Measurements from ENCODE around the gene TAF11L4. TPM values are rescaled to one million over a fixed set of nuclear protein-coding genes. Genes with fewer than 3 reads are reported as not detected.
A peak's percentile ranks its signal among the peaks of the same experiment; 100 is the strongest.
"Not testable (repeated sequence)": the region's sequence is repeated elsewhere in the genome, so short reads cannot be mapped to it uniquely, and the experiment has no call there.

Gene TAF11L4
- total and polyA plus RNA-seq, 2 donors (not counting 1 experiment from before 2014, with no cell fraction given) = not detected

GRCh38 chr5:17519508-17519907 lies 2.1 kb upstream of the TAF11L4 start:
- DNase-seq (ENCODE audit: low read depth in 2 of 2); H3K9ac ChIP-seq (ENCODE audit: insufficient read depth, low read length); H3K4me3 ChIP-seq (replicated peaks in 1 of 4; ENCODE audit: control extremely low read depth in 1 of 4, insufficient read depth in 1 of 4, low read depth in 3 of 4, low read length in 4 of 4); H3K79me2 ChIP-seq (ENCODE audit: control insufficient read depth, insufficient read depth, low read length); H2AFZ ChIP-seq (ENCODE audit: low read length); H3K27me3 ChIP-seq (ENCODE audit: control insufficient read depth, insufficient read depth, low read length); H3K4me1 ChIP-seq (ENCODE audit: control insufficient read depth, extremely low read depth, insufficient read depth, low read length); H3K27ac ChIP-seq (ENCODE audit: insufficient read depth, low read length); H4K20me1 ChIP-seq (ENCODE audit: control insufficient read depth, extremely low read depth, insufficient read depth, low read length); H3K36me3 ChIP-seq (ENCODE audit: control insufficient read depth, insufficient read depth, low read length); H3K4me2 ChIP-seq (ENCODE audit: extremely low read depth, insufficient read depth, low read length); H3K9me3 ChIP-seq (ENCODE audit: control insufficient read depth, insufficient read depth, low read depth, low read length): not testable (repeated sequence)

DNA sequence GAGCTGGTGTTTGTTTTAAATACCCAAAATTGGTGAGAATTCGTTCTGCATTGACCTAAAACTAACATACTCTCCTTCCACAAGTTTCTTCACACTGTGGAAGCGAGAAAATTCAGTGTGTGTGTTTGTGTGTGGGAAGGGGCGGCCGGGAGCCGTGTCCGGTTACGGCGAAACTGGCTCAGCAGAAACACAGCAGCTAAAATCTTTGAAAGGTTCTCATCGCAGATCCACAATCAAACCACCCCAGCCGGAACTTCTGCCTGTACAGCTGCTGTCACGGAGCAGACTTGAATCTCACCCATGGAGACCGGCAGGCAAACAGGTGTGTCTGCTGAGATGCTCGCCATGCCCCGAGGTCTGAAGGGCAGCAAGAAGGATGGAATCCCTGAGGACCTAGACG lies 3.3 kb downstream of the TAF11L4 start, which contains the start of gene TAF11L5:
Gene TAF11L5 (plus strand): TSS at position 301 of the 400 bp plus-strand sequence.
- not testable (repeated sequence) for H3K9me3 ChIP-seq (ENCODE audit: control insufficient read depth, insufficient read depth, low read depth, low read length); H3K27me3 ChIP-seq (ENCODE audit: control insufficient read depth, insufficient read depth, low read length); H3K27ac ChIP-seq (ENCODE audit: insufficient read depth, low read length); H3K9ac ChIP-seq (ENCODE audit: insufficient read depth, low read length); H3K4me1 ChIP-seq (ENCODE audit: control insufficient read depth, extremely low read depth, insufficient read depth, low read length); DNase-seq (ENCODE audit: low read depth in 2 of 2); H3K79me2 ChIP-seq (ENCODE audit: control insufficient read depth, insufficient read depth, low read length); H4K20me1 ChIP-seq (ENCODE audit: control insufficient read depth, extremely low read depth, insufficient read depth, low read length); H3K36me3 ChIP-seq (ENCODE audit: control insufficient read depth, insufficient read depth, low read length); H3K4me3 ChIP-seq (replicated peaks in 1 of 4; ENCODE audit: control extremely low read depth in 1 of 4, insufficient read depth in 1 of 4, low read depth in 3 of 4, low read length in 4 of 4); H2AFZ ChIP-seq (ENCODE audit: low read length); H3K4me2 ChIP-seq (ENCODE audit: extremely low read depth, insufficient read depth, low read length)

- H3K27me3 ChIP-seq (ENCODE audit: control insufficient read depth, insufficient read depth, low read length); H3K79me2 ChIP-seq (ENCODE audit: control insufficient read depth, insufficient read depth, low read length); H3K4me3 ChIP-seq (replicated peaks in 1 of 4; ENCODE audit: control extremely low read depth in 1 of 4, insufficient read depth in 1 of 4, low read depth in 3 of 4, low read length in 4 of 4); H3K9me3 ChIP-seq (ENCODE audit: control insufficient read depth, insufficient read depth, low read depth, low read length); H3K36me3 ChIP-seq (ENCODE audit: control insufficient read depth, insufficient read depth, low read length); H4K20me1 ChIP-seq (ENCODE audit: control insufficient read depth, extremely low read depth, insufficient read depth, low read length); H3K4me1 ChIP-seq (ENCODE audit: control insufficient read depth, extremely low read depth, insufficient read depth, low read length); H2AFZ ChIP-seq (ENCODE audit: low read length); H3K4me2 ChIP-seq (ENCODE audit: extremely low read depth, insufficient read depth, low read length); H3K27ac ChIP-seq (ENCODE audit: insufficient read depth, low read length); H3K9ac ChIP-seq (ENCODE audit: insufficient read depth, low read length): not testable (repeated sequence)
- peak; percentile 13 to 14 for DNase-seq (ENCODE audit: low read depth in 2 of 2)
These were observed 4.9 kb downstream of the TAF11L4 start for GRCh38 chr5:17526504-17526903.

GRCh38 chr5:17528369-17528768 lies 6.8 kb downstream of the TAF11L4 start, which contains the start of gene TAF11L6:
TAF11L6 (plus strand) TSS chr5:17528669.
- not testable (repeated sequence) for H3K4me1 ChIP-seq (ENCODE audit: control insufficient read depth, extremely low read depth, insufficient read depth, low read length); H3K27me3 ChIP-seq (ENCODE audit: control insufficient read depth, insufficient read depth, low read length); H3K79me2 ChIP-seq (ENCODE audit: control insufficient read depth, insufficient read depth, low read length); H3K9ac ChIP-seq (ENCODE audit: insufficient read depth, low read length); H3K36me3 ChIP-seq (ENCODE audit: control insufficient read depth, insufficient read depth, low read length); H3K9me3 ChIP-seq (ENCODE audit: control insufficient read depth, insufficient read depth, low read depth, low read length); H4K20me1 ChIP-seq (ENCODE audit: control insufficient read depth, extremely low read depth, insufficient read depth, low read length); DNase-seq (ENCODE audit: low read depth in 2 of 2); H3K4me3 ChIP-seq (replicated peaks in 1 of 4; ENCODE audit: control extremely low read depth in 1 of 4, insufficient read depth in 1 of 4, low read depth in 3 of 4, low read length in 4 of 4); H2AFZ ChIP-seq (ENCODE audit: low read length); H3K27ac ChIP-seq (ENCODE audit: insufficient read depth, low read length); H3K4me2 ChIP-seq (ENCODE audit: extremely low read depth, insufficient read depth, low read length)

Other genes starting within 250 kb of the TAF11L4 start
- gene TAF11L2, start 23.6 kb upstream of the TAF11L4 start, total RNA-seq = not detected in 2 replicates
- gene TAF11L2, start 23.6 kb upstream of the TAF11L4 start, polyA plus RNA-seq = not detected in 2 replicates
- gene TAF11L3, start 3.4 kb upstream of the TAF11L4 start, total RNA-seq = not detected in 2 replicates
- gene TAF11L3, start 3.4 kb upstream of the TAF11L4 start, polyA plus RNA-seq = not detected in 2 replicates
- not detected in 2 replicates for gene TAF11L5, start 3.4 kb downstream of the TAF11L4 start, total RNA-seq
- not detected in 2 replicates for gene TAF11L5, start 3.4 kb downstream of the TAF11L4 start, polyA plus RNA-seq
- not detected in 2 replicates for gene TAF11L6, start 6.9 kb downstream of the TAF11L4 start, total RNA-seq
- gene TAF11L6, start 6.9 kb downstream of the TAF11L4 start, polyA plus RNA-seq = not detected in 2 replicates
- gene TAF11L7, start 64.0 kb downstream of the TAF11L4 start, total RNA-seq = not detected in 2 replicates
- not detected in 2 replicates for gene TAF11L7, start 64.0 kb downstream of the TAF11L4 start, polyA plus RNA-seq
- not detected in 2 replicates for gene TAF11L8, start 69.2 kb downstream of the TAF11L4 start, total RNA-seq
- not detected in 2 replicates for gene TAF11L8, start 69.2 kb downstream of the TAF11L4 start, polyA plus RNA-seq
- not detected in 2 replicates for gene TAF11L9, start 72.6 kb downstream of the TAF11L4 start, total RNA-seq
- not detected in 2 replicates for gene TAF11L9, start 72.6 kb downstream of the TAF11L4 start, polyA plus RNA-seq
- not detected in 2 replicates for gene TAF11L10, start 76.0 kb downstream of the TAF11L4 start, total RNA-seq
- gene TAF11L10, start 76.0 kb downstream of the TAF11L4 start, polyA plus RNA-seq = not detected in 2 replicates
- gene TAF11L11, start 82.4 kb downstream of the TAF11L4 start, total RNA-seq = not detected in 2 replicates
- not detected in 2 replicates for gene TAF11L11, start 82.4 kb downstream of the TAF11L4 start, polyA plus RNA-seq
- not detected in 2 replicates for gene TAF11L12, start 88.6 kb downstream of the TAF11L4 start, total RNA-seq
- gene TAF11L12, start 88.6 kb downstream of the TAF11L4 start, polyA plus RNA-seq = not detected in 2 replicates
- not detected in 2 replicates for gene TAF11L13, start 110.3 kb downstream of the TAF11L4 start, total RNA-seq
- not detected in 2 replicates for gene TAF11L13, start 110.3 kb downstream of the TAF11L4 start, polyA plus RNA-seq
- gene TAF11L14, start 112.7 kb downstream of the TAF11L4 start, total RNA-seq = not detected in 2 replicates
- not detected in 2 replicates for gene TAF11L14, start 112.7 kb downstream of the TAF11L4 start, polyA plus RNA-seq